Measurements from ENCODE around the gene IL1RAPL1.
"Not testable (repeated sequence)": the region's sequence is repeated elsewhere in the genome, so short reads cannot be mapped to it uniquely, and the experiment has no call there.

- TF ChIP-seq CTCF (IDR thresholded peaks at IDR 0.05; ENCODE audit: borderline replicate concordance, extremely low read depth, low read length, poor library complexity, severe bottlenecking); EZH2 (IDR thresholded peaks at IDR 0.05; ENCODE audit: borderline replicate concordance, low read depth, low read length, severe bottlenecking): not testable (repeated sequence)
These were observed 179.3 kb downstream of the IL1RAPL1 start for GRCh38 chrX:28766561-28766960.

All from DND-41 (cell line).